ENCODE data around the gene METAP1.
"Not testable (repeated sequence)": the region's sequence is repeated elsewhere in the genome, so short reads cannot be mapped to it uniquely, and the experiment has no call there.

METAP1 gene

GRCh38 chr4:98998551-98998950 lies 3.0 kb downstream of the METAP1 start:
- no peak for DNase-seq

- DNase-seq: no peak
These were observed 6.8 kb downstream of the METAP1 start for GRCh38 chr4:99002279-99002678.

GRCh38 chr4:99008051-99008450 lies 12.5 kb downstream of the METAP1 start:
- DNase-seq: no peak

- no peak for DNase-seq
These were observed 16.4 kb downstream of the METAP1 start for GRCh38 chr4:99011910-99012309.

- no peak for DNase-seq
These were observed 17.9 kb downstream of the METAP1 start for GRCh38 chr4:99013402-99013843.

GRCh38 chr4:99013884-99014523 lies 18.5 kb downstream of the METAP1 start:
- no peak for DNase-seq

- no peak for DNase-seq
These were observed 25.9 kb downstream of the METAP1 start for GRCh38 chr4:99021386-99021785.

GRCh38 chr4:99022566-99022965 lies 27.0 kb downstream of the METAP1 start:
- DNase-seq: no peak

- not testable (repeated sequence) for DNase-seq
These were observed 28.3 kb downstream of the METAP1 start for GRCh38 chr4:99023800-99024251.

GRCh38 chr4:99024481-99025275 lies 29.2 kb downstream of the METAP1 start:
- DNase-seq: no peak

- no peak for DNase-seq
These were observed 30.0 kb downstream of the METAP1 start for GRCh38 chr4:99025506-99025905.

GRCh38 chr4:99027304-99027703 lies 31.8 kb downstream of the METAP1 start:
- DNase-seq: no peak

GRCh38 chr4:99028187-99028586 lies 32.7 kb downstream of the METAP1 start:
- DNase-seq: no peak

GRCh38 chr4:99029018-99029735 lies 33.7 kb downstream of the METAP1 start:
- DNase-seq: no peak

- no peak for DNase-seq
These were observed 34.3 kb downstream of the METAP1 start for GRCh38 chr4:99029852-99030251.

GRCh38 chr4:99033956-99034355 lies 38.4 kb downstream of the METAP1 start:
- no peak for DNase-seq

GRCh38 chr4:99038213-99038612 lies 42.7 kb downstream of the METAP1 start:
- no peak for DNase-seq

GRCh38 chr4:99043346-99043745 lies 47.8 kb downstream of the METAP1 start:
- DNase-seq: peak in 2 of 5 experiments; percentile 45 to 86

GRCh38 chr4:99047710-99048109 lies 52.2 kb downstream of the METAP1 start:
- DNase-seq: no peak

GRCh38 chr4:99052902-99053301 lies 57.4 kb downstream of the METAP1 start:
- peak in 1 of 5 experiments; percentile 57 for DNase-seq

GRCh38 chr4:99054428-99054994 lies 59.0 kb downstream of the METAP1 start:
- peak in 1 of 5 experiments; percentile 37 for DNase-seq

GRCh38 chr4:99058228-99058627 lies 62.7 kb downstream of the METAP1 start:
- no peak for DNase-seq

- DNase-seq: no peak
These were observed 64.0 kb downstream of the METAP1 start for GRCh38 chr4:99059550-99059949.
